CD4-positive, CD25-positive, alpha-beta regulatory T cell (primary cell): ENCODE measurements around the gene LMAN1L. TPM values are rescaled to one million over a fixed set of nuclear protein-coding genes. Genes with fewer than 3 reads are reported as not detected.

Source experiments
- ATAC-seq, 2 donors: fragments of 150-1000 bp; cut with Tn5 transposase; one replicate each; pipeline ENCODE4 v1.10.0; 2021; ENCODE audit warnings: low read depth in 2 of 2, moderate number of reproducible peaks in 2 of 2, moderate library complexity in 1 of 2
- DNase-seq, 3 donors: peaks; one replicate each; pipeline versions ENCODE4 v3.0.0 to v3.0.0-alpha.2; 2012 to 2022; ENCODE audit warnings: mixed read lengths in 1 of 3
- H3K27ac ChIP-seq: one replicate; pipeline ENCODE4 v1.7.0; 2013; ENCODE audit warnings: mild to moderate bottlenecking, low read length; ENCODE audit not compliant: insufficient read depth, poor library complexity, severe bottlenecking
- H3K27me3 ChIP-seq: one replicate; pipeline ENCODE4 v1.7.0; 2013; ENCODE audit warnings: low read length; ENCODE audit not compliant: control insufficient read depth, insufficient read depth
- H3K36me3 ChIP-seq: one replicate; pipeline ENCODE4 v1.7.0; 2013; ENCODE audit warnings: mild to moderate bottlenecking, low read length, moderate library complexity; ENCODE audit not compliant: control insufficient read depth, insufficient read depth
- H3K4me1 ChIP-seq: 2 replicates; pipeline ENCODE4 v1.7.0; 2013; ENCODE audit warnings: mild to moderate bottlenecking, low read length; ENCODE audit not compliant: insufficient read depth, control insufficient read depth, poor library complexity, severe bottlenecking
- H3K4me3 ChIP-seq: one replicate; pipeline ENCODE4 v1.7.0; 2013; ENCODE audit warnings: low read depth, mild to moderate bottlenecking, low read length, moderate library complexity
- H3K9me3 ChIP-seq, 2 experiments: 1 replicate in 1 of 2; 2 replicates in 1 of 2; pipeline ENCODE4 v1.7.0; 2013; ENCODE audit warnings: low read length in 2 of 2, mild to moderate bottlenecking in 1 of 2, moderate library complexity in 1 of 2; ENCODE audit not compliant: control insufficient read depth in 2 of 2
- H3K27ac Mint-ChIP-seq, 3 donors: one replicate each; pipeline ENCODE4 v1.8.0; 2020 to 2022; ENCODE audit warnings: mild to moderate bottlenecking in 3 of 3, mixed read lengths in 3 of 3, moderate library complexity in 2 of 3
- H3K27me3 Mint-ChIP-seq: one replicate; pipeline ENCODE4 v1.8.0; 2022; ENCODE audit warnings: mild to moderate bottlenecking, mixed read lengths
- H3K36me3 Mint-ChIP-seq: one replicate; pipeline ENCODE4 v1.8.0; 2020; ENCODE audit warnings: mixed read lengths
- H3K4me1 Mint-ChIP-seq, 4 donors: one replicate each; pipeline ENCODE4 v1.8.0; 2020 to 2022; ENCODE audit warnings: mixed read lengths in 4 of 4, mild to moderate bottlenecking in 1 of 4
- H3K4me3 Mint-ChIP-seq, 4 donors: one replicate each; pipeline ENCODE4 v1.8.0; 2020 to 2022; ENCODE audit warnings: mild to moderate bottlenecking in 4 of 4, mixed read lengths in 4 of 4, moderate library complexity in 3 of 4
- H3K9me3 Mint-ChIP-seq, 7 donors: one replicate each; pipeline ENCODE4 v1.8.0; 2020 to 2022; ENCODE audit warnings: mixed read lengths in 7 of 7, mild to moderate bottlenecking in 3 of 7, moderate library complexity in 2 of 7
- polyA plus RNA-seq, 4 donors: library from polyadenylated mRNA; unstranded; fragments of 300-500 nt; fragmentation: Illumina TruSeq; gene quantifications; one replicate each; pipeline ENCODE4 v1.2.3, GENCODE V29; 2021
- total RNA-seq: library from RNA; stranded (reverse); gene quantifications from one replicate; pipeline ENCODE4 v1.2.3, GENCODE V29; 2022

Gene LMAN1L
- total and polyA plus RNA-seq, 5 donors from 2014 or later, result not detected

DNA sequence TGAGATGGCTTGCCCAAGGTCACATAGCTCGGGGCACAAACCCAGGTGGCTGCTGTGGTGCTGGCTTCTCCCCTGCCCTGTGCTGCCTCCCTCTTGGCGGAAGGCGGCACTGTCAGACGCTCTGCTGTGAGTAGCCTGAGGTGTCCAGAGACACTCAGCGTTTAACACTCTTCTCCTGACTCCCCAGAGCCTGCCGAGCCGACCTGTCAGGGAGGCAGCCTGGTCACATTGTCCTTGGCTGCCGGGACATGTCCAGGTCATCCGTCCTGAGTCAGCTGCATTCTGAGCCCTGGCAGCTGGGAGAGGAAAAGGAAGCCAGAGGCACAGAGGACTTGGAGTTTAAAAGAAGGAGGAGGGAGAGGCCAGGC lies 4.7 kb downstream of the LMAN1L start:
- Histone ChIP-seq H3K27ac (no peak overlapping the region), H3K9me3 (no peaks in the 10 kb centered on the region), H3K36me3 (no peaks in the 10 kb centered on the region), H3K4me3 (no peak overlapping the region), H3K27me3 (no peaks in the 10 kb centered on the region), H3K4me1 (peaks cover 4% of the 10 kb centered on the region)
- Mint-ChIP-seq H3K9me3 (no peaks in the 10 kb centered on the region), H3K27ac (no peak overlapping the region), H3K4me3 (no peak overlapping the region), H3K36me3 (no peaks in the 10 kb centered on the region), H3K27me3 (peaks cover 4% of the 10 kb centered on the region), H3K4me1 (peaks cover 0 to 9% (median 6%) of the 10 kb centered on the region in 4 donors)
- ATAC-seq (no peak), DNase-seq (no peak)

DNA sequence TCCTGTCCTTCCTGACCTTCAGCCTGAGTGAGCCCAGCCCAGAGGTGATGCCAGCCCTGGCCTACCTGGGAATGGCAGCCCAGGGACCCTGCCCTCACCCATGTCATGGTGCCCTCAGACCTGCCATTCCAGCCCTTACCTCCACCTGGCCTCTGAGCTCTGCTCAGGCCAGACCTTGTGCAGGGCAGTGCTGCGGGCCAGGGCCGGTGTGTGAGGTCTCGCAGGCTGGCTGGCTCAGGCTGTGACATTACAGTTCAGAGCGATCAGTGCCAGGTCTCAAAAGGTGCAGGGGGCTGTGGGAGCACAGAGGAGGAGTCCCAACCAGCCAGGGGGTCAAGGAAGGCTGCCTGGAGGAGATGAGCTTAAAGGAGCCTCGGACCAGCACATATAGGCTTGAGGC lies 7.4 kb downstream of the LMAN1L start:
- Histone ChIP-seq H3K9me3 (no peaks in the 10 kb centered on the region), H3K4me1 (peaks cover 4% of the 10 kb centered on the region), H3K36me3 (no peaks in the 10 kb centered on the region), H3K27ac (no peak overlapping the region), H3K27me3 (no peaks in the 10 kb centered on the region), H3K4me3 (no peak overlapping the region)
- H3K4me3 Mint-ChIP-seq, result no peak overlapping the region
- no peaks in the 10 kb centered on the region for H3K9me3 Mint-ChIP-seq
- peaks cover 0 to 14% (median 2%) of the 10 kb centered on the region in 4 donors for H3K4me1 Mint-ChIP-seq
- peaks cover 11% of the 10 kb centered on the region for H3K27me3 Mint-ChIP-seq
- no peaks in the 10 kb centered on the region for H3K36me3 Mint-ChIP-seq
- peak overlapping the region in 1 of 3 donors; percentile 25 for H3K27ac Mint-ChIP-seq
- DNase-seq (no peak), ATAC-seq (no peak)

DNA sequence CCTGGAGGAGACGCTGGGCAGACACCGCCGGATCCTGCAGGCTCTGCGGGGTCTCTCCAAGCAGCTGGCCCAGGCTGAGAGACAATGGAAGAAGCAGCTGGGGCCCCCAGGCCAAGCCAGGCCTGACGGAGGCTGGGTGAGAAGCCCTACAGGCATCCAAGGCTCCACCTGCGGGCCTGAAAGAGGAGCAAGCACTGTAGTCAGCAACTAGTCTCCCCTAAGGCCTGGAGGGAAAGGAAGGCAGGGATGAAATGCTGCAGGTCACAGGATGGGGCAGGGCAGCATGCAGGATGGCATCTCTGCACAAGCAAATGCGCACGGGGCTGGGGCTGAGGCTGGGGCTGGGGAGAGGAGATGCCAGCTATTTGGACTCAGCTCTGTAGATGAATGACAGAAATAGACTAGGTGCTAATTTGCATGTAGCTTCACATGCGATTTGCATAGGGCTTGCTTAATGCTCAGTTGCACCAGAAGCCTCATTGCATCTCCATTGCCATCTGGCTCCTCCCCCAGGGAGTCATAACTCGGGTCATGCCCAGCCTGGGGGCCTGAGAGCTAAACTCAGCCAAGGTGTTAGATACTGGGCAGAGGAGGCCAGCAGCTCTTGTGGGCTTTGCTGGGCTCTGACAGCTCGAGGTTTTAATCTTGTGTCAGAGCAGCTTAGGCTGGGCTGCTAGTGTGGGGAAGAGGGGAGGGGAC lies 8.6 kb downstream of the LMAN1L start:
- no peak for ATAC-seq
- no peaks in the 10 kb centered on the region for H3K9me3 Mint-ChIP-seq
- H3K4me3 ChIP-seq, result no peak overlapping the region

DNA sequence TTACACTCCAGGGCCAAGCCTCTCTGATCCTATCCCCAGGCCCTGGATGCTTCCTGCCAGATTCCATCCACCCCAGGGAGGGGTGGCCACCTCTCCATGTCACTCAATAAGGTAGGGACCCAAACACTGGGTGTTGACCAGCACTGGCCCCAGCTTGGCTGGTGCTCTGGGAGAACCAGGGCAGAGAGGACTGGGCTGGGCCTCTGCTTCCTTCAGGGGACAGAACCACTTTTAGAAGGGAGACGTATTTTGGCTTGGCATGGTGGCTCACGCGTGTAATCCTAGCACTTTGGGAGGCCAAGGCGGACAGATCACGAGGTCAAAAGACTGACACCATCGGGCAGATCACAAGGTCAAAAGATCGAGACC lies 9.1 kb downstream of the LMAN1L start:
- Histone ChIP-seq H3K4me1 (peaks cover 4% of the 10 kb centered on the region), H3K27ac (no peak overlapping the region), H3K4me3 (no peak overlapping the region), H3K27me3 (no peaks in the 10 kb centered on the region), H3K9me3 (no peaks in the 10 kb centered on the region), H3K36me3 (no peaks in the 10 kb centered on the region)
- H3K27me3 Mint-ChIP-seq, result peaks cover 12% of the 10 kb centered on the region
- DNase-seq (no peak), ATAC-seq (no peak)
- H3K4me3 Mint-ChIP-seq, result no peak overlapping the region
- peaks cover 0 to 15% (median 2%) of the 10 kb centered on the region in 4 donors for H3K4me1 Mint-ChIP-seq
- H3K36me3 Mint-ChIP-seq, result no peaks in the 10 kb centered on the region
- H3K27ac Mint-ChIP-seq, result no peak overlapping the region
- H3K9me3 Mint-ChIP-seq, result peaks cover 0 to 2% (median 0%) of the 10 kb centered on the region in 7 donors

More for the DNA sequence above, 8.6 kb downstream of the LMAN1L start:
- H3K4me1 Mint-ChIP-seq, result peaks cover 0 to 15% (median 2%) of the 10 kb centered on the region in 4 donors
- H3K9me3 ChIP-seq, result no peaks in the 10 kb centered on the region
- no peak overlapping the region for H3K27ac ChIP-seq
- no peak overlapping the region for H3K4me3 Mint-ChIP-seq
- no peaks in the 10 kb centered on the region for H3K36me3 Mint-ChIP-seq
- DNase-seq, result no peak
- no peaks in the 10 kb centered on the region for H3K27me3 ChIP-seq
- peak overlapping the region in 1 of 3 donors; percentile 29 for H3K27ac Mint-ChIP-seq
- H3K36me3 ChIP-seq, result no peaks in the 10 kb centered on the region
- peaks cover 11% of the 10 kb centered on the region for H3K27me3 Mint-ChIP-seq
- peaks cover 4% of the 10 kb centered on the region for H3K4me1 ChIP-seq

DNA sequence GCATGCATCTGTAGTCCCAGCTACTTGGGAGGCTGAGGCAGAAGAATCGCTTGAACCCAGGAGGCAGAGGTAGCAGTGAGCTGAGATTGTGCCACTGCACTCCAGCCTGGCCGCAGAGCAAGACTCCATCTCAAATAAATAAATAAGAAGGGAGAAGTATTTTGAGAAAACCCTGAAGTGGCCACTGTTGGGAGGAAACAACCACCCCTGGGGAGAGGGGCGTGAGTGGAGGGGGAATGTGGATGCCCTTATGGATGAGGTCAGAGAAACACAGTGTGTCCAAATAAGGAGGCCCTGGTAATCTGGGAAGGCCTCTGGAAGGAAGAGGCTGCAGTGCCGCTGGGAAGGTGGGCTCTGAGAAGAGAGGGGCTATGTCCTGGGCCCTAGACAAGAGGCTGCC lies 9.6 kb downstream of the LMAN1L start:
- H3K36me3 Mint-ChIP-seq, result no peaks in the 10 kb centered on the region
- no peak overlapping the region for H3K27ac Mint-ChIP-seq
- H3K27me3 ChIP-seq, result no peaks in the 10 kb centered on the region
- no peaks in the 10 kb centered on the region for H3K9me3 ChIP-seq
- no peaks in the 10 kb centered on the region for H3K36me3 ChIP-seq
- H3K4me1 ChIP-seq, result peaks cover 4% of the 10 kb centered on the region
- DNase-seq (no peak), ATAC-seq (no peak)
- H3K4me1 Mint-ChIP-seq, result peaks cover 0 to 18% (median 2%) of the 10 kb centered on the region in 4 donors
- no peak overlapping the region for H3K27ac ChIP-seq
- H3K4me3 ChIP-seq, result no peak overlapping the region
- H3K9me3 Mint-ChIP-seq, result peaks cover 0 to 2% (median 0%) of the 10 kb centered on the region in 7 donors
- H3K27me3 Mint-ChIP-seq, result peaks cover 16% of the 10 kb centered on the region
- no peak overlapping the region for H3K4me3 Mint-ChIP-seq

DNA sequence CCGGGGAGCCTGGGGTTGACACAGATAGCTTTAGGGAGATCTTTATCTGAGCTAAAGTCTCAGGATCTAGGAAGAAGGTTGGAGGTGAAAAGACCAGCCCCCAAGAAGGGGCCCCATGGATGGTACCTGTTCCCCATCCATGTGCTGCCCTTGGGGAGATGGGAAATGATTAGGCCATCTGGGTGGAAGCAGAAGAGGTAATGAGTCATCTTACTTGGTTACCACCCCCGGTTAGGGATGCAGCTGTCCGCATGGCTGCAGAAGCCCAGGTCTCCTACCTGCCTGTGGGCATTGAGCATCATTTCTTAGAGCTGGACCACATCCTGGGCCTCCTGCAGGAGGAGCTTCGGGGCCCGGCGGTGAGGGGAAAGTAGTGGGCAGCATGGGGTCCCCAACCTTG lies 10.7 kb downstream of the LMAN1L start:
- no peak overlapping the region for H3K27ac ChIP-seq
- Mint-ChIP-seq H3K36me3 (no peaks in the 10 kb centered on the region), H3K27me3 (peaks cover 16% of the 10 kb centered on the region), H3K4me1 (peaks cover 0 to 18% (median 2%) of the 10 kb centered on the region in 4 donors), H3K9me3 (peaks cover 0 to 2% (median 0%) of the 10 kb centered on the region in 7 donors), H3K4me3 (no peak overlapping the region), H3K27ac (no peak overlapping the region)
- ATAC-seq (no peak), DNase-seq (no peak)
- no peak overlapping the region for H3K4me3 ChIP-seq
- peaks cover 4% of the 10 kb centered on the region for H3K4me1 ChIP-seq
- peaks cover 3% of the 10 kb centered on the region for H3K27me3 ChIP-seq
- H3K36me3 ChIP-seq, result no peaks in the 10 kb centered on the region
- no peaks in the 10 kb centered on the region for H3K9me3 ChIP-seq

DNA sequence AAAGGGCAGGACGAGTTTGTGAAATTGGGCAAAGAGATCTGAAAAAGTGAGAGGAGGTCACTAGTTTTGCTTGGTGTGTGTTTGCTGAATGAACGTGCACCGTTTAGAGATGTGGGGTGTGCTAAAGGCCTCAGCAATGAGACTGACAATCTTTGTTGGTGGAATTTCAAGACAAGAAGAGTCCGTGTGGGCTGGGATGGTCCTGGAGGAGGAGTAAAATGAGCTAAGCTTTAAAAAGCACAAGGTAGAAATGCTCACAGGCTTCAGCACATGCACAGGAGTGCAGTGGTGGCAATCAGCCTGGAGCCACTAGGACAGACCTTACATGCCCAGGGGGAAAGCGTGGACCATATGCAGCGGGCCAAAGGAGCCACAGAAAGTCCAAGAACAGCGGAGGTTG lies 12.3 kb downstream of the LMAN1L start:
- no peaks in the 10 kb centered on the region for H3K36me3 ChIP-seq
- Mint-ChIP-seq H3K4me3 (peak overlapping the region in 1 of 4 donors; percentile 28), H3K27me3 (peaks cover 16% of the 10 kb centered on the region), H3K4me1 (peaks cover 0 to 9% (median 0%) of the 10 kb centered on the region in 4 donors), H3K9me3 (peaks cover 0 to 2% (median 0%) of the 10 kb centered on the region in 7 donors), H3K36me3 (no peaks in the 10 kb centered on the region), H3K27ac (no peak overlapping the region)
- H3K4me3 ChIP-seq, result no peak overlapping the region
- no peak overlapping the region for H3K27ac ChIP-seq
- H3K27me3 ChIP-seq, result peaks cover 3% of the 10 kb centered on the region
- H3K9me3 ChIP-seq, result no peaks in the 10 kb centered on the region
- DNase-seq (no peak), ATAC-seq (no peak)
- no peaks in the 10 kb centered on the region for H3K4me1 ChIP-seq

DNA sequence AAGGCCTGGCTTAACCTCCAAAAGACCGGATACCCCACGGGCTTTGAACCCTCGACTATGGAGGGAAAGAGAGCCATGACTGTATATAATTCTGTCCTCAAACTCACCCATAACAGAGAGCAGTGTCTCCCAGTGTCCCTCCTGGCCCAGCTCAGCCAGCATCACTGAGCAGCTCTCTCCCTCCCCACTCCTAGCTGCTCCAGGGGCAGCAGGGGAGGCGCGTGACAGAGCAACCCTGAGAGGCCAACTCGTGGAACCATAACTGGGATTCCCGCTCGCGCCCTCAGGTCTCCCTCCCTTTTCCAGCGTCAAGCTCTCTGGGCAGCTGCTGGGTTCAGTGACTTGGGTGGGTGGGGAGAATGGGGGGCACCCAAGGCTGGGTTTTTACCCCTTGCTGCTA lies 13.2 kb downstream of the LMAN1L start:
- Histone ChIP-seq H3K4me1 (no peaks in the 10 kb centered on the region), H3K27ac (no peak overlapping the region), H3K36me3 (no peaks in the 10 kb centered on the region), H3K9me3 (no peaks in the 10 kb centered on the region), H3K4me3 (no peak overlapping the region), H3K27me3 (peaks cover 3% of the 10 kb centered on the region)
- peaks cover 0 to 2% (median 0%) of the 10 kb centered on the region in 7 donors for H3K9me3 Mint-ChIP-seq
- H3K4me1 Mint-ChIP-seq, result peaks cover 0 to 9% (median 0%) of the 10 kb centered on the region in 4 donors
- no peak overlapping the region for H3K4me3 Mint-ChIP-seq
- H3K36me3 Mint-ChIP-seq, result no peaks in the 10 kb centered on the region
- ATAC-seq, result no peak
- DNase-seq, result no peak
- no peak overlapping the region for H3K27ac Mint-ChIP-seq
- peaks cover 16% of the 10 kb centered on the region for H3K27me3 Mint-ChIP-seq
